ENCODE results near the gene CXCL17. TPM values are rescaled to one million over a fixed set of nuclear protein-coding genes. Genes with fewer than 3 reads are reported as not detected.

CXCL17 gene
- total and polyA plus RNA-seq, 2 donors (not counting 1 experiment from before 2014, with no cell fraction given), result not detected

DNA sequence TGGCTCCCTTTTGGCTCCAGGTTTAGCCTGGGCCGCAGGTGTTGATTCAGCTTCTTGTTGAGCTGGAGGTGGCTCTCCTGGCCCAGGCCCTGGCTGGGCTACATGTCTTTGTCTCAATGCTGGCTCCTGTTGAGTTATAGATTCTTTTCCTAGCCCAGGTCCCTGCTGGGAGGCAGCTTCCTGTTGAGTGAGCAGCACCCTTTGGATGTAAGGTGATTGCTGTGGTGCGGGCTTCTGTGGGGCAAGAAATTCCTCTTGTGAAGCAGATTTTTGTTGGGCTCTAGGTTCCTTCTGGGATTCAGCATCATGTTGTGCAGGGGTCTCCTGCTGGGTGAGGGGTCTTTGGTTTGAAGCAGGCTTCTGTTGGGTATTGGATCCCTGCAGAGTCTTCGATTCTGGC, 16.1 kb downstream of the CXCL17 start:
- Mint-ChIP-seq H3K4me3 (no peak overlapping the region), H3K27ac (no peak overlapping the region), H3K27me3 (no peaks in the 10 kb centered on the region), H3K4me1 (peaks cover 26% of the 10 kb centered on the region), H3K9me3 (ENCODE audit: insufficient read depth) (no peaks in the 10 kb centered on the region)
- Histone ChIP-seq H3K4me1 (ENCODE audit: control insufficient read depth in 2 of 2, insufficient read depth in 2 of 2, low read length in 2 of 2) (peaks cover 9 to 22% of the 10 kb centered on the region in 2 donors), H3K27me3 (replicated peaks in 1 of 4; ENCODE audit: control extremely low read depth in 1 of 4, control insufficient read depth in 3 of 4, insufficient read depth in 4 of 4, low read length in 3 of 4) (peaks cover 0 to 2% (median 0%) of the 10 kb centered on the region in 4 experiments), H4K20me1 (ENCODE audit: control insufficient read depth, insufficient read depth, low read length, poor library complexity, severe bottlenecking) (peaks cover 9% of the 10 kb centered on the region), H3K9ac (ENCODE audit: low read length) (no peak overlapping the region), H3K36me3 (replicated peaks in 1 of 2; ENCODE audit: control extremely low read depth in 1 of 2, control insufficient read depth in 1 of 2, extremely low read depth in 1 of 2, insufficient read depth in 2 of 2, low read length in 1 of 2) (peaks cover 0 to 4% of the 10 kb centered on the region in 2 experiments), H3K4me3 (ENCODE audit: control extremely low read depth in 1 of 5, extremely low read depth in 1 of 5, insufficient read depth in 1 of 5, low read depth in 2 of 5, low read length in 4 of 5) (no peak overlapping the region), H3K9me3 (ENCODE audit: control extremely low read depth in 1 of 3, control insufficient read depth in 2 of 3, insufficient read depth in 1 of 3, low read length in 2 of 3) (peaks cover 0 to 5% (median 0%) of the 10 kb centered on the region in 3 donors), H2AFZ (ENCODE audit: insufficient read depth, low read depth, low read length, poor library complexity, severe bottlenecking) (no peak overlapping the region), H3K79me2 (ENCODE audit: control insufficient read depth, insufficient read depth, low read length) (peaks cover 7% of the 10 kb centered on the region), H3K27ac (ENCODE audit: low read length in 2 of 2) (no peak overlapping the region), H3K4me2 (replicated peaks; ENCODE audit: low read depth, low read length, poor library complexity, severe bottlenecking) (no peak overlapping the region)
- TF ChIP-seq, protein P1, sequence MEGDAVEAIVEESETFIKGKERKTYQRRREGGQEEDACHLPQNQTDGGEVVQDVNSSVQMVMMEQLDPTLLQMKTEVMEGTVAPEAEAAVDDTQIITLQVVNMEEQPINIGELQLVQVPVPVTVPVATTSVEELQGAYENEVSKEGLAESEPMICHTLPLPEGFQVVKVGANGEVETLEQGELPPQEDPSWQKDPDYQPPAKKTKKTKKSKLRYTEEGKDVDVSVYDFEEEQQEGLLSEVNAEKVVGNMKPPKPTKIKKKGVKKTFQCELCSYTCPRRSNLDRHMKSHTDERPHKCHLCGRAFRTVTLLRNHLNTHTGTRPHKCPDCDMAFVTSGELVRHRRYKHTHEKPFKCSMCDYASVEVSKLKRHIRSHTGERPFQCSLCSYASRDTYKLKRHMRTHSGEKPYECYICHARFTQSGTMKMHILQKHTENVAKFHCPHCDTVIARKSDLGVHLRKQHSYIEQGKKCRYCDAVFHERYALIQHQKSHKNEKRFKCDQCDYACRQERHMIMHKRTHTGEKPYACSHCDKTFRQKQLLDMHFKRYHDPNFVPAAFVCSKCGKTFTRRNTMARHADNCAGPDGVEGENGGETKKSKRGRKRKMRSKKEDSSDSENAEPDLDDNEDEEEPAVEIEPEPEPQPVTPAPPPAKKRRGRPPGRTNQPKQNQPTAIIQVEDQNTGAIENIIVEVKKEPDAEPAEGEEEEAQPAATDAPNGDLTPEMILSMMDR (IDR thresholded peaks at IDR 0.05), result no peak
- TF ChIP-seq EZH2 (IDR thresholded peaks at IDR 0.05; ENCODE audit: borderline replicate concordance, insufficient read depth, low read depth, low read length, poor library complexity, severe bottlenecking), result no peak
- intact Hi-C loops (cut with micrococcal nuclease), result no loop called here
- ChIA-PET POLR2A (no interaction called here), CTCF (interaction anchor here (1.0 to 4.1 kb wide), 4 partner anchors 8 to 23 kb away, joined by 3 to 25 read pairs (median 4); no protein-coding TSS in a partner anchor)
- DNase-seq, result no peak
- ATAC-seq (ENCODE audit: low read depth), result no peak
- 96% methylated on average over 3 of the region's 3 CpGs for WGBS (ENCODE audit: insufficient coverage)

- no peaks in the 10 kb centered on the region for H3K27me3 Mint-ChIP-seq
- Histone ChIP-seq H3K9me3 (ENCODE audit: control extremely low read depth in 1 of 3, control insufficient read depth in 2 of 3, insufficient read depth in 1 of 3, low read length in 2 of 3) (peaks cover 0 to 5% (median 0%) of the 10 kb centered on the region in 3 donors), H3K27ac (ENCODE audit: low read length in 2 of 2) (no peak overlapping the region), H4K20me1 (ENCODE audit: control insufficient read depth, insufficient read depth, low read length, poor library complexity, severe bottlenecking) (peaks cover 28% of the 10 kb centered on the region), H3K9ac (ENCODE audit: low read length) (no peak overlapping the region), H3K27me3 (replicated peaks in 1 of 4; ENCODE audit: control extremely low read depth in 1 of 4, control insufficient read depth in 3 of 4, insufficient read depth in 4 of 4, low read length in 3 of 4) (peaks cover 0 to 2% (median 0%) of the 10 kb centered on the region in 4 experiments), H3K79me2 (ENCODE audit: control insufficient read depth, insufficient read depth, low read length) (peaks cover 27% of the 10 kb centered on the region), H2AFZ (ENCODE audit: insufficient read depth, low read depth, low read length, poor library complexity, severe bottlenecking) (no peak overlapping the region), H3K4me2 (replicated peaks; ENCODE audit: low read depth, low read length, poor library complexity, severe bottlenecking) (peak overlapping the region; percentile 98), H3K4me1 (ENCODE audit: control insufficient read depth in 2 of 2, insufficient read depth in 2 of 2, low read length in 2 of 2) (peaks cover 22 to 40% of the 10 kb centered on the region in 2 donors), H3K4me3 (ENCODE audit: control extremely low read depth in 1 of 5, extremely low read depth in 1 of 5, insufficient read depth in 1 of 5, low read depth in 2 of 5, low read length in 4 of 5) (no peak overlapping the region), H3K36me3 (replicated peaks in 1 of 2; ENCODE audit: control extremely low read depth in 1 of 2, control insufficient read depth in 1 of 2, extremely low read depth in 1 of 2, insufficient read depth in 2 of 2, low read length in 1 of 2) (peaks cover 0 to 5% of the 10 kb centered on the region in 2 experiments)
- no peaks in the 10 kb centered on the region for H3K9me3 Mint-ChIP-seq (ENCODE audit: insufficient read depth)
- intact Hi-C loops (cut with micrococcal nuclease), result loop anchor here (5.0 kb wide), 1 partner anchor 297 kb away; no protein-coding TSS in a partner anchor
- DNase-seq (no peak), ATAC-seq (ENCODE audit: low read depth) (no peak)
- peak overlapping the region; percentile 98 for H3K4me3 Mint-ChIP-seq
- ChIA-PET CTCF (interaction anchor here (1.4 to 4.1 kb wide), 6 partner anchors 10 to 104 kb away, joined by 5 to 25 read pairs (median 6); partner anchors contain the start of gene CEACAM1), POLR2A (interaction anchor here (0.8 kb wide), 1 partner anchor 14 kb away, joined by 6 read pairs; no protein-coding TSS in a partner anchor)
- peaks cover 45% of the 10 kb centered on the region for H3K4me1 Mint-ChIP-seq
- H3K27ac Mint-ChIP-seq, result peak overlapping the region; percentile 99
- 90% methylated on average over 12 of the region's 13 CpGs for WGBS (ENCODE audit: insufficient coverage)
- TF ChIP-seq, protein P1 (IDR thresholded peaks at IDR 0.05), result no peak
- TF ChIP-seq EZH2 (IDR thresholded peaks at IDR 0.05; ENCODE audit: borderline replicate concordance, insufficient read depth, low read depth, low read length, poor library complexity, severe bottlenecking), result no peak
Observed at GRCh38 chr19:42424712-42425131, 18.0 kb downstream of the CXCL17 start.
